Heart right ventricle (tissue), 16 donors: ENCODE measurements around the gene DENND4C. TPM values are rescaled to one million over a fixed set of nuclear protein-coding genes. Genes with fewer than 3 reads are reported as not detected.
"Not testable (repeated sequence)": the region's sequence is repeated elsewhere in the genome, so short reads cannot be mapped to it uniquely, and the experiment has no call there.

Experiments
- ATAC-seq, 8 donors: fragments of 200-7000 bp; cut with Tn5 transposase; one replicate each; pipeline ENCODE4 v1.9.1; 2020; ENCODE audit warnings: mild to moderate bottlenecking in 8 of 8, moderate library complexity in 8 of 8, moderate number of reproducible peaks in 1 of 8
- DNase-seq, 2 donors: peaks; one replicate each; pipeline ENCODE4 v3.0.0-alpha.2; 2020
- H3K27ac ChIP-seq, 10 donors: fragments of 200-600 bp; sonication (generic) in 2 of 10; one replicate each; pipeline versions ENCODE4 v1.5.0 to v1.8.0; 2020 to 2022; ENCODE audit warnings: mild to moderate bottlenecking in 3 of 10
- H3K27me3 ChIP-seq, 7 donors: fragments of 200-600 bp; one replicate each; pipeline ENCODE4 v1.8.0; 2021 to 2022; ENCODE audit warnings: mild to moderate bottlenecking in 2 of 7
- H3K36me3 ChIP-seq, 9 donors: fragments of 200-600 bp; sonication (generic) in 1 of 9; one replicate each; pipeline versions ENCODE4 v1.5.0 to v1.8.0; 2020 to 2022; ENCODE audit warnings: mild to moderate bottlenecking in 2 of 9
- H3K4me1 ChIP-seq, 9 donors: fragments of 200-600 bp; sonication (generic) in 1 of 9; one replicate each; pipeline versions ENCODE4 v1.5.0 to v1.8.0; 2020 to 2022; ENCODE audit warnings: mild to moderate bottlenecking in 4 of 9
- H3K4me3 ChIP-seq, 10 donors: fragments of 200-600 bp; sonication (generic) in 2 of 10; one replicate each; pipeline versions ENCODE4 v1.5.0 to v1.8.0; 2020 to 2022; ENCODE audit warnings: mild to moderate bottlenecking in 7 of 10, moderate library complexity in 2 of 10
- H3K9me3 ChIP-seq, 11 donors: fragments of 200-600 bp in 10 of 11; sonication (generic) in 2 of 11; one replicate each; pipeline versions ENCODE4 v1.5.0 to v1.8.0; 2013 to 2022; ENCODE audit warnings: mild to moderate bottlenecking in 2 of 11, control low read depth in 1 of 11, moderate library complexity in 1 of 11
- WGBS, 2 donors: extraction: QIAGEN DNeasy Blood & Tissue Kit; methylation state at CpG; one replicate each; pipeline ENCODE4 v1.1.7; 2013; ENCODE audit warnings: inconsistent platforms in 1 of 2; 5-methylcytosine and 5-hydroxymethylcytosine counted together
- intact Hi-C, 10 donors: fragments of 100-400 bp; cut with DNase I; formaldehyde crosslinking; loops; one replicate each; pipeline versions ENCODE4 v1.11.1 to v1.14.2; 2022
- polyA plus RNA-seq, 2 donors: library from polyadenylated mRNA; stranded (reverse); fragments of 200-250 nt; gene quantifications; one replicate each; pipeline ENCODE4 v1.2.3, GENCODE V29; 2013
- total RNA-seq, 10 donors: library from RNA; stranded (reverse); fragmentation: NEBNext Ultra II Directional in 3 of 10; extraction: Animal tissue kit (Norgen Biotek cat#: 25700) in 3 of 10; gene quantifications; one replicate each; pipeline versions ENCODE4 v1.2.1 to v1.2.4, GENCODE V29; 2021 to 2023
- TF ChIP-seq, protein P1 (sequence below), 9 donors: fragments of 200-600 bp; sonication (generic) in 2 of 9; IDR thresholded peaks; one replicate each; pipeline versions ENCODE4 v1.5.0 to v1.8.0; 2021 to 2022; ENCODE audit warnings: antibody characterized with exemption in 9 of 9, mild to moderate bottlenecking in 5 of 9, moderate library complexity in 1 of 9
- donor health status: Arrhythmogenic right ventricular cardiomyopathy.
- donor health status: ischemic (EF 13 %, LVEDD 7.1; RV severe dilation, severe dysfunction).
- donor health status: healthy with polysubstance abuse.
- donor health status: DM: no; HTN: yes; CAD: no.
- donor health status: DM: no; HTN: no; CAD: no.
- donor health status: ischemic (EF 25% LVEDD 6.9; RV normal size, moderate dysfunction).
- donor health status: ischemic (EF 25% LVEDD 5.7; RV mildly dilated, moderate dysfunction).
- donor health status: healthy.
- donor health status: DM: yes; HTN: yes; CAD: no.
- donor health status: Ischemic cardiomyopathy.
- donor health status: ischemic (EF 35%, LVEDD 5.7; RV mildly dilated, moderate dysfunction).
- donor health status: nonischemic (EF 11% LVEDD 7.7; RV severe dilation, severe dysfunction).
- donor health status: DM: yes; HTN: yes; CAD: no.
- donor health status: PGD.
- donor health status: ischemic (EF 29% LVEDD 5.4; RV normal size, mild dysfunction).
- donor health status: nonischemic (EF 23%, LVEDD 6.1; RV moderate dilation, normal function).

DENND4C gene
- total and polyA plus RNA-seq, 12 donors = 5.4 to 28.3 (median 23.5) TPM

DNA sequence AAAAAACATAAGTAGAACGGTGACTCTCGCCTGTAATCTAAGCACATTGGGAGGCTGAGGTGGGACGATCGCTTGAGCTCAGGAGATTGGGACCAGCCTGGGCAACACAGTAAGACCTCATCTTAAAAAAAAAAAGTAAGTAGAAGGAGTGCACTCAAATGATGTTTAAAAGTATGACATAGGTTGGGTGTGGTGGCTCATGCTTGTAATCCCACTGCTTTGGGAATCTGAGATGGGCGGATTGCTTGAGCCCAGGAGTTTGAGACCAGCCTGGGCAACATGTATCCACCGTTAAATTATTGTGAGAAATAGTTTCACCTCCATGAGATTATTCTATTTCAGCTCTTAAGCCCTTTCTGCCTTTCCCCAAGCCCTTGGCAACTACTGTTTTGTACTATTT, 11.2 kb downstream of the DENND4C start:
- TF ChIP-seq, protein P1, sequence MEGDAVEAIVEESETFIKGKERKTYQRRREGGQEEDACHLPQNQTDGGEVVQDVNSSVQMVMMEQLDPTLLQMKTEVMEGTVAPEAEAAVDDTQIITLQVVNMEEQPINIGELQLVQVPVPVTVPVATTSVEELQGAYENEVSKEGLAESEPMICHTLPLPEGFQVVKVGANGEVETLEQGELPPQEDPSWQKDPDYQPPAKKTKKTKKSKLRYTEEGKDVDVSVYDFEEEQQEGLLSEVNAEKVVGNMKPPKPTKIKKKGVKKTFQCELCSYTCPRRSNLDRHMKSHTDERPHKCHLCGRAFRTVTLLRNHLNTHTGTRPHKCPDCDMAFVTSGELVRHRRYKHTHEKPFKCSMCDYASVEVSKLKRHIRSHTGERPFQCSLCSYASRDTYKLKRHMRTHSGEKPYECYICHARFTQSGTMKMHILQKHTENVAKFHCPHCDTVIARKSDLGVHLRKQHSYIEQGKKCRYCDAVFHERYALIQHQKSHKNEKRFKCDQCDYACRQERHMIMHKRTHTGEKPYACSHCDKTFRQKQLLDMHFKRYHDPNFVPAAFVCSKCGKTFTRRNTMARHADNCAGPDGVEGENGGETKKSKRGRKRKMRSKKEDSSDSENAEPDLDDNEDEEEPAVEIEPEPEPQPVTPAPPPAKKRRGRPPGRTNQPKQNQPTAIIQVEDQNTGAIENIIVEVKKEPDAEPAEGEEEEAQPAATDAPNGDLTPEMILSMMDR (IDR thresholded peaks at IDR 0.05) = no peak
- no peak for DNase-seq
- intact Hi-C loops = no loop called here
- H3K4me3 ChIP-seq = no peak overlapping the region
- H3K4me1 ChIP-seq = peaks cover 0 to 50% (median 18%) of the 10 kb centered on the region in 9 donors
- ATAC-seq = no peak
- peaks cover 0 to 27% (median 0%) of the 10 kb centered on the region in 9 donors for H3K36me3 ChIP-seq
- no peaks in the 10 kb centered on the region for H3K27me3 ChIP-seq
- H3K9me3 ChIP-seq = no peaks in the 10 kb centered on the region
- WGBS, 2 donors = 83 to 95% methylated on average over 6 of the region's 6 CpGs
- H3K27ac ChIP-seq = no peak overlapping the region

DNA sequence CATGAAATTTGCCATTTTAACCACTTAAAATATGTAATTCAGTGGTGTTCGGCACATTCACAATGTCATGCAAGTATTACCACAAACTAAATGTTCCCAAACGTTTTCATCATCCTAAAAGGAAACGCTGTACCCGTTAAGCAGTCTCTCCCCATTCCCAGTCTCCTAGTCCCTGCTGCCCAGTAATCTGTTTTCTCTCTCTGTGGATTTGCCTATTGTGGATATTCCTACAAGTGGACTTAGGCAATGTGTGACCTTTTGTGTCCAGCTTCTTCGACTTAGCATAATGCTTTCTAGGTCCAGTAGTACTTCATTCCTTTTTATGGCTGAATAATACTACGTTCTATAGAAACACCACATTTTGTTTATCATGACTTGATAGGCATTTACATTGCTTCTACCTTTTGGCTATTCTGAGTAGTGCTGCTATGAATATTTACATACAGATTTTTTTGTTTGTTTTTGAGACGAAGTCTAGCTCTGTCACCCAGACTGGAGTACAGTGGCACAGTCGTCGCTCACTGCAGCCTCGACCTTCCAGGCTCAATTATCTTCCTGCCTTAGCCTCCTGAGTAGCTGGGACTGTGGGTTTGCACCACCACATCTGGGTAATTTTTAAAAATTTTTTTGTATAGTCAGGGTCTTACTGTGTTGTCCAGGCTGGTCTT, 13.0 kb downstream of the DENND4C start:
- H3K4me3 ChIP-seq = no peak overlapping the region
- no peaks in the 10 kb centered on the region for H3K27me3 ChIP-seq
- no peak for DNase-seq
- WGBS, 2 donors = 81 to 85% methylated on average over 10 of the region's 10 CpGs
- peaks cover 0 to 43% (median 13%) of the 10 kb centered on the region in 9 donors for H3K4me1 ChIP-seq
- no peaks in the 10 kb centered on the region for H3K9me3 ChIP-seq
- TF ChIP-seq, protein P1 (IDR thresholded peaks at IDR 0.05) = no peak
- intact Hi-C loops = no loop called here
- peak in 1 of 8 donors; percentile 37 for ATAC-seq
- H3K36me3 ChIP-seq = peaks cover 0 to 27% (median 0%) of the 10 kb centered on the region in 9 donors
- no peak overlapping the region for H3K27ac ChIP-seq

DNA sequence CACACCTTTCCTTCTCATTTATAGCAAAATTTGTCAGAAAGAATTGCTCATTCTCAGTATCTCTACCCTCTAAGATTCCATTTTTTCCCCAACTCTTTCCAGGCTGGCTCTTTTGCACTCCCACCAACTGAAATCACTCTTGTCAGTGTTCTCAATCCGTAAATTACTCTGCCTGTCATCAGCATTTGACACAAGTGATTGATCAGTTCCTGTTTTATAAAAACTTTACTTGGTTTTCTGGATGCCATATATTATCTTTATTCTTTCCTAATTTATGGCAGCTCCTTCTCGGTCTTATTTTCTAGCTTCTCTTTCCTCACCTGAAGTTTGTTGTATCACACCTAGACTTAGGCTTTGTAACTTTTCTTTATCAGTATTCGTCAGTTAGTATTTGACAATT, 16.4 kb downstream of the DENND4C start:
- Histone ChIP-seq H3K4me3 (no peak overlapping the region), H3K9me3 (no peaks in the 10 kb centered on the region), H3K27me3 (no peaks in the 10 kb centered on the region), H3K36me3 (peaks cover 0 to 6% (median 0%) of the 10 kb centered on the region in 9 donors), H3K27ac (no peak overlapping the region), H3K4me1 (peaks cover 0 to 39% (median 9%) of the 10 kb centered on the region in 9 donors)
- ATAC-seq (no peak), DNase-seq (no peak)
- TF ChIP-seq, protein P1 (IDR thresholded peaks at IDR 0.05) = no peak
- intact Hi-C loops = no loop called here
- WGBS, 2 donors = 76 to 78% methylated on average over 3 of the region's 3 CpGs

DNA sequence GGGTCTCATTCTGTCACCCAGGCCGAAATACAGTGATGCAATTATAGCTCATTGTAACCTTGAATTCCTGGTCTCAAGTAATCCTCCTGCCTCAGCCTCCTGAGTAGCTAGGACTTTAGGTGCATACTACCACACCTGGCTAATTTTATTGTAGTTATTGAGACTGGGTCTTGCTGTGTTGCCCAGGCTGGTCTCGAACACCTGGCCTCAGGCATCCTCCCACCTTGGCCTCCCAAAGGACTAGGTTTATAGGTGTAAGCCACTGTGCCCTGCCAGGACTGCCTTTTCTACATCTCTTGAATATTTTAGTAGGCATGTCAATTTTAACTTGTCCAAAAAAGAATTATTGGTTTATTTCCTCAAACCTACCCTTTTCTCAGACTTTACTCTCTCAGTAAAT, 16.9 kb downstream of the DENND4C start:
- DNase-seq = no peak
- Histone ChIP-seq H3K27me3 (no peaks in the 10 kb centered on the region), H3K4me1 (peaks cover 0 to 40% (median 14%) of the 10 kb centered on the region in 9 donors), H3K4me3 (no peak overlapping the region), H3K36me3 (peaks cover 0 to 6% (median 0%) of the 10 kb centered on the region in 9 donors), H3K27ac (no peak overlapping the region), H3K9me3 (no peaks in the 10 kb centered on the region)
- TF ChIP-seq, protein P1 (IDR thresholded peaks at IDR 0.05) = no peak
- no peak for ATAC-seq
- WGBS, 2 donors = 94 to 98% methylated on average over 2 of the region's 2 CpGs
- intact Hi-C loops = no loop called here

DNA sequence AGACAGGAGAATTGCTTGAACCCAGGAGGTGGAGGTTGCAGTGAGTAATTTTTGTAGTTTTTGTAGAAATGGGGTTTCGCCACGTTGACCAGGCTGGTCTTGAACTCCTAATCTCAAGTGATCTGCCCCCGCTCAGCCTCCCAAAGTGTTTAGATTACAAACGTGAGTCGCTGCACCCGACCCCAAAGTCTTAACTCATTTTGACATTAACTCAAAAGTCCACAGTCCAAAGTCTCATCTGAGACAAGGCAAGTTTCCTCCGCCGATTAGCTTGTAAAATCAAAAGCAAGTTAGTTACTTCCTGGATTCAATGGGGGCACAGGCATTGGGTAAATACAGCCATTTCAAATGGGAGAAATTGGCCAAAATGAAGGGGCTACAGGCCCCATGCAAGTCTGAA, 19.9 kb downstream of the DENND4C start:
- peaks cover 0 to 34% (median 19%) of the 10 kb centered on the region in 9 donors for H3K4me1 ChIP-seq
- H3K4me3 ChIP-seq, H3K9me3 ChIP-seq, ATAC-seq, H3K36me3 ChIP-seq, H3K27ac ChIP-seq, DNase-seq, intact Hi-C loops, H3K27me3 ChIP-seq: not testable (repeated sequence)
- 90 to 93% methylated on average over 8 of the region's 8 CpGs for WGBS, 2 donors

DNA sequence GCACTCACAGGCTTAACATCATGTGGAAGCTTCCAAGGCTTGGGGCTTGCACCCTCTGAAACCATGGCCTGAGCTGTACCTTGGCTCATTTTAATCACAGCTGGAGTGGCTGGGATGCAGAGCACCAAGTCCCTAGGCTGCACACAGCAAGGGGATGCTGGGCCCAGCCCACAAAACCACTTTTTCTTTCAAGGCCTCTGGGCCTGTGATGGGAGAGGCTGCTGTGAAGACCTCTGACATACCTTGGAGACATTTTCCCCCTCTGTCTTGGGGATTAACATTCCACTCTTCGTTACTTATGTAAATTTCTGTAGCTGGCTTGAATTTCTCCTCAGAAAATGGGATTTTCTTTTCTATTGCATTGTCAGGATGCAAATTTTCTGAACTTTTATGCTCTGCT, 20.7 kb downstream of the DENND4C start:
- H3K4me1 ChIP-seq = peaks cover 0 to 34% (median 18%) of the 10 kb centered on the region in 9 donors
- H3K36me3 ChIP-seq, H3K27me3 ChIP-seq, H3K27ac ChIP-seq, ATAC-seq, H3K4me3 ChIP-seq, DNase-seq, intact Hi-C loops, H3K9me3 ChIP-seq: not testable (repeated sequence)
- WGBS, 2 donors = 90 to 95% methylated on average over 1 of the region's 1 CpG

DNA sequence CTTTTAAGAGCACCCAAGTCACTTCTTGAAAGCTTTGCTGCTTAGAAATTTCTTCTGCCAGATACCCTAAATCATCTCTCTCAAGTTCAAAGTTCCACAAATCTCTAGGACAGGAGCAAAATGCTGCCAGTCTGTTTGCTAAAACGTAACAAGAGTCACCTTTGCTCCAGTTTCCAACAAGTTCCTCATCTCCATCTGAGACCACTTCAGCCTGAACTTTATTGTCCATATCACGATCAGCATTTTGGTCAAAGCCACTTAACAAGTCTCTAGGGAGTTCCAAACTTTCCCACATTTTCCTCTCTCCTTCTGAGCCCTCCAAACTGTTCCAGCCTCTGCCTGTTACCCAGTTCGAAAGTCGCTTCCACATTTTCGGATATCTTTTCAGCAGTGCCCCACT, 21.1 kb downstream of the DENND4C start:
- H3K4me3 ChIP-seq, H3K9me3 ChIP-seq, DNase-seq, H3K27me3 ChIP-seq, ATAC-seq, H3K27ac ChIP-seq, H3K36me3 ChIP-seq, intact Hi-C loops: not testable (repeated sequence)
- peaks cover 0 to 34% (median 18%) of the 10 kb centered on the region in 9 donors for H3K4me1 ChIP-seq
- WGBS, 2 donors = 78 to 84% methylated on average over 5 of the region's 5 CpGs
